ENCODE results near the gene PLXNA3.

DNA sequence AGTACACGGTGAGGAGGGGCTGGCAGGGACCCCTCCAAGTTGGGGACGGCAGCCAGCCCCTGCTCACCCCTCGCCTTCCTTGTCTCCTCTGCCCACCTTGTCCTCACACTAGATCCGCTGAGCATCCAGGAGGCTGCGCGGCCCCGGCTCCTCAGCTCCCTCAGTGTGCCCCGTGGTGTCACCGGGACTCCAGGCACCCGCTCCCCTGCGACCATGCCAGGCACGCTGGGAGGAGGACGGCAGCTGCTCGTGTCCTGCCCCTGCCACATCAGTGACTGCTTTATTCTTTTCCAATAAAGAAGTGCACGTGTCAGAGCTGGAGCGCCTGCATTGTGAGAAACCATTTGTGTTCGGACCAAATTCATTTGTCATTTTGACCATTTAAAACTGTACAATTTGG, 7.8 kb upstream of the PLXNA3 start:
- TF ChIP-seq POLR2AphosphoS5 (IDR thresholded peaks at IDR 0.05; ENCODE audit: low read depth, low read length): no peak
- TF ChIP-seq POLR2A (IDR thresholded peaks at IDR 0.05; ENCODE audit: low read depth, low read length): no peak

All from GM12891 (cell line).